ENCODE results near the gene CATSPERD.
A peak's percentile ranks its signal among the peaks of the same experiment; 100 is the strongest.

Gene CATSPERD

DNA sequence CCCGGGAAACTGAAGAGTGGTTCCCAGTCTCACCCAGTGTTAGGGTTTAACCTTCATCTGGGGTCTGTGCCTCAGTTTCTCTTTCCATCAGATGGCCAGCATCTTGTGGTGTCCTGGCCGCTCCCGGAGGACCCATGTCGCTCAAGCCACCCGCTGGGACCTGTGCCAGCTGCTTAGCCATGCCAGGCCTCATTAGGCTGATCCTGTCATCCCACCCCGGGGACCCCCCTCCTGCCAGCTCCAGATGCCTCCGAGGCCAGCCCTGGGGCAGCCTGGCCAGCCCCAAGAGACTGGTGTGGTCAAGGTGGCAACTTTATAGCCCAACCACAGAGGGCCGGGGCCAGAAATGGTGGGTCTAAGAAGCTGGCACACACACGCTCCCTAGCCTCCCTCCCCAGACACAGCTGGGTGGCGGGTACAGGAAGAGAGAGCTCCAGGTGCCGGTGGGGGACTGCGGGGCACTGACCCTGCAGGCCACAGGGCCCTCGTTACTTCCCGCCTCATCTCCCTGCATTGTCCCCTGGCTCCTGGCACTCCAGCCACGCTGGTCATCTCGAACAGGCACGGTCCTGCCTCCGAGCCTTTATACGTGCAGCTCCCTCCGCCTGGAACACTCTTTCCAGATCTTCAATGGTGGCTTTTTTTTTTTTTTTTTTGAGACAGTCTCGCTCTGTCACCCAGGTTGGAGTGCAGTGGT, 87.8 kb downstream of the CATSPERD start:
- no peak for DNase-seq

DNA sequence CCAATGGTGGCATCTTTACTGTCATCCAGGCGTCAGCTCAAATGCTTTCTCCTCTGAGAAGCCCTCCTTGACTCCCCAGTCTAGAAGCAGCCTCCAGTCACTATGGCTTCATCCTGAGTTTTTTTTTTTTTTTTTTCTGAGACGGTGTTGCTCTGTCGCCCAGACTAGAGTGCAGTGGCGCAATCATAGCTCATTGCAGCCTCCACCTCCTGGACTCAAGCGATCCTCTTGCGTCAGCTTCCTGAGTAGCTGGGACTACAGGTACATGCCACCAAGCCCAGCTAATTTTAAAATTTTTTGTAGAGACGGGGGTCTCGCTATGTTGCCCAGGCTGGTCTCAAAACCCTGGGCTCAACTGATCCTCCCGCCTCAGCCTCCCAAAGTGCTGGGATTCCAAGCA, 88.6 kb downstream of the CATSPERD start:
- DNase-seq: no peak

DNA sequence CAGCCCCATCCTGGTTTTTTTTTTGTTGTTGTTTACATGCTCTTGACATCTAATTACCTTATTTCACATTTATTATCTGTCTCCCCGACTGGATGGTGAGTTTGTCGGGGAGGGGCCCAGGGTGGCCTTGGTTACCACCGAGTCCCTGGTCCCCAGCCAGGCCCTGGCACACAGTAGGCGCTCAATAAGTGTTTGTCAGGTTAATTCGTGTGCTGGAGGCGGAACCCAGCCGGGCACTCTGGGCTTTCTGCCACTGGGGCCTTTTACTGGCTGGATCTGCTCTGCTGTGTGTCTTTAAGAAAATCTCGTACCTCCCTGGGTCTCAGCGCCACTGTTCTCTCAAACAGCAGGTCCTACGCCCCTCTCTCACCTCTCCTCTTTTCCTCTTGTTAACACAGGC, 89.0 kb downstream of the CATSPERD start:
- DNase-seq: no peak

DNA sequence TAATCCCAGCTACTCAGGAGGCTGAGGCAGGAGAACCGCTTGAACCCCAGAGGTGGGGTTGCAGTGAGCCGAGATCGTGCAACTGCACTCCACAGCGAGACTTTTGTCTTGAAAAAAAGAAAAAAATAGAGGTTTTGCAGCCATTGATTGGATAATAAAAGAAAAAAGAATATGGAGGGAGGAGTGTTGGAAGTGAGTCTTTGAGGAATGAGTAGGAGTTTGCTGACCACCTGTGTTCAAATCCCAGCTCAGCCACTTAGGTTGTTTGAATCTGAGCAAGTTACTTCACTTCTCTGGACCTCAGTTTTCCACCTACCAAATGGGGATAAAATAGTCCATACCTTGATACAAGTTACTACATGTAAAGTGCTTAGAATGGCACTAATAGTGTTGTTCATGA, 90.7 kb downstream of the CATSPERD start:
- DNase-seq: no peak

DNA sequence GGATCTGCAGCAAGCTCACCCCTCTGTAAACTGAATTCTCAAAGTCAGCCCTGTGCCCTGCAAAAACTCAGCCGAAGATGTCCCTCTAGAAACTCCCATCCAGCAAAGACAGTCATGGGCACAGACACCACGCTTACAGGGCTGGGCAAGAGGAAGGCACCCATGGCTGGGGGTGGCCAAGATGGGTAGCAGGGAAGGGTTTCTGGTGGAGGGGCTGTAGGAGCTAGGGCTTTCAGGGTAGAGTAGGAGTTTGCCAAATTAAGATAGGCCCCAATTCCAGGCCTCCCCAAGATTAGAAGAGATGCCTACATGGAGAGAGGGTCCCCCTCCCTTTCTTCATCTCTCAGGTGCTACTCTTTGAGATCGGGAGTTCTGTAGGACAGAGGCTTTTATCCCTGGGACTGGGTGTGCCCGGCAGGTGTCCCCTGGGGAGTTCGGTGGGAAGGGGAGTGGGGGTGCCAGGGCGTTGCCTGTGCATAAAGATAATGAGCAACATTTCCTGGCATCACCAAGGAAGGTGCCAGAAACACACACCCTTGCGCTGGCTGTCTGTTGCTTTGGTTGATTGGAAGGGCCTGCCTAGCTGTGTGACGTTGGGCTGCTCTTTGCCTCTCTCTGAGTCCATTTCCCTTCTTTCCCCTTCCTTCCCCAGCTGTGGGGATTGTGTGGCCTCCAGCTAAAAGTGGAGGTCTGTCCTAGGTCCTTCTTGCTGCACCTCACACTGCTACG, 93.8 kb downstream of the CATSPERD start:
- no peak for DNase-seq

DNA sequence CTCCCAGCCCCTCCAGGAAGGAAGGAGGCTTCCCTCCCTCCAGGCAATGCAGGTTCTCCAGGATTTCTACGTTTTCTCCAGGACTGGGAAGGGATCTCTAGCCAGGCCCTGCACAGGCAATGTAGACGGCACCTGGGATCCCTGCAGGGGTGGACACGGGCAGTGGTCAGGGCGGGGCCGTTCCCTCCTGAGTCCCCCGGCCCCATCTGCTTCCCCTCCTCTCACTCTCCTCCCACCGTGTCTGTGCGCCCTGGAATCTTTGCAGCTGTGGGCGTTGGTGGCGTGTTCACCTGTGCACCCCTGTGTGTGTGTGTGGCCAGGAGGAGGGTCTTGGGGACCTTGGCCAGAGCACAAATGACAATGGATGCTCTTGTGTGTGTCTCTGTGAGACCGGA, 94.4 kb downstream of the CATSPERD start:
- DNase-seq: no peak

DNA sequence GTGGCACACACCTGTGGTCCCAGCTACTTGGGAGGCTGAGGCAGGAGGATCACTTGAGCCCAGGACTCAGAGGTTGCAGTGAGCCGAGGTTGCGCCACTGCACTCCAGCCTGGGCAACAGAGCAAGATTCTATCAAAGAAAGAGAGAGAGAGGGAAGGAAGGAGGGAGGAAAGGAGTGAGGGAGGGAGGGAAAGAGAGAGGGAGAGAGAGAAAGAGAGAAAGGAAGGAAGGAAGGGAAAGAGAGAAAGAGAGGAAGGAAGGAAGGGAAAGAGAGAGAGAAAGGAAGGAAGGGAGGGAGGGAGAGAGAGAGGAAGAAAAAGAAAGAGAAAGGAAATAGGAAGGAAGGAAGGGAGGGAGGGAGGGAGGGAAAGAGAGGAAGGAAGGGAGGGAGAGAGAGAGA, 96.8 kb downstream of the CATSPERD start:
- DNase-seq: no peak

DNA sequence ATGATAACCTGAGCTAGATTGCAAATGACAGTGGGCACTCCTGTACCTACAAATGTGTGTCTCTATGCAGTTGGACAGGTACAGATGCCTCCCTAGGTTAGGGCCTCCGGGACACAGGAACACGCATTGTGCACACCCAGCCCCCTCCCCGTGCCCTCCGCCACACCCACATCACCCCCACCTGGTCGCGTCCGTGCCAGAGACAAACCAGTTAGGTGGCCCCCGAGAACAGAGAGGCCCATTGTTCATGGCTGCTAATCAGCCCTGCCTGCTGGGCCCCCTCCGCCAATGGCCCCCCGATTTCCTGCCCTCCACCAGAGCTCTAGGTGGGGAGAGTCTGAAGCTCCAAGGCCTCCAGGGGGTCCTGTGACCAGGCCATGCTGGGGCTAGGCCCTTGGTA, 98.2 kb downstream of the CATSPERD start:
- no peak for DNase-seq

DNA sequence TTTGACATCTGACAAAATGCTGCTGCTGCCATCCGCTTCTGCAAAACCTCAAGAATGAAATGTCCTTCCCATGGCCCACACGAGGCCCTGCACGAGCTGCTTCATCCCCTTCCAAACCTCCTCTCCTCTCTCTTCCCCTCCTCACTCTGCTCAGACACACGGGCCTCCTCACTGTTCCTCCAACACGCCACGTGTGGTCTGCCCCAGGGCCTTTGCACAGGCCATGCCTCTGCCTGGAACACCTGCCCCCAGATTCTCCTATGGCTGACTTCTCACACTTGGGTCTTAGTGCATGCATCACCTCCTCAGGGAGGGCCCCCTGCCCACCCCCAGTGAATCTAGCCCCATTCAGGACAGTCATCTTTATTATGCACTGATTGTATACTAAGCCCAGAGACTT, 100.3 kb downstream of the CATSPERD start:
- no peak for DNase-seq

DNA sequence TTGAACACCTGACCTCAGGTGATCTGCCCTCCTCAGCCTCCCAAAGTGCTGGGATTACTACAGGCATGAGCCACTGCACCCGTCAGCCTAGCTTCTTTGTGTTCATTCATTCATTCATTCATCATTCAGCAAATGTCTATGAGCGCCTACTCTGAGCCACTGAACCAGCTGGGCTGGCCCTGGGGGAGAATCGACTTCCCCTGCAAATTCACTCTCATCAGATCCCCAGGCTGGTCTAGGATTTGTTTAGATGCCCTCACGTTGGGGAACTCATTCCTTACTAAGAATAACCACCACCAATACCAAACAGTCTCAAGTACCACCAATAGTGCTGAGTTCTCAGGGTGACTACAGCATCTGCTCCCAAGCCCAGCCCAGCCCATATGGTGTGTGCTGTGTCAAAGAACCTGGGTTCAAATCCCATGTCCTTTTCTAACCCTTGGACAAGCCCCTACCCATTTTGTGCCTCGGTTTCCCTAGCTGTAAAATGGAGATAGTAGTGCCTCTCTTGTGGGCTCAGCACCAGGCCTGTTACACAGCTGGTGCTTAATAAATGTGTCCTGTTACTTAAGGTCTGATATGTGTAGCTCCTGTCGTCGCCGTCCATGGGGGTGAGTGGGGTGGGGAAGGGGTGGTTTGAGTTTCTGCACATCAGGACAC, 101.2 kb downstream of the CATSPERD start:
- DNase-seq: no peak

DNA sequence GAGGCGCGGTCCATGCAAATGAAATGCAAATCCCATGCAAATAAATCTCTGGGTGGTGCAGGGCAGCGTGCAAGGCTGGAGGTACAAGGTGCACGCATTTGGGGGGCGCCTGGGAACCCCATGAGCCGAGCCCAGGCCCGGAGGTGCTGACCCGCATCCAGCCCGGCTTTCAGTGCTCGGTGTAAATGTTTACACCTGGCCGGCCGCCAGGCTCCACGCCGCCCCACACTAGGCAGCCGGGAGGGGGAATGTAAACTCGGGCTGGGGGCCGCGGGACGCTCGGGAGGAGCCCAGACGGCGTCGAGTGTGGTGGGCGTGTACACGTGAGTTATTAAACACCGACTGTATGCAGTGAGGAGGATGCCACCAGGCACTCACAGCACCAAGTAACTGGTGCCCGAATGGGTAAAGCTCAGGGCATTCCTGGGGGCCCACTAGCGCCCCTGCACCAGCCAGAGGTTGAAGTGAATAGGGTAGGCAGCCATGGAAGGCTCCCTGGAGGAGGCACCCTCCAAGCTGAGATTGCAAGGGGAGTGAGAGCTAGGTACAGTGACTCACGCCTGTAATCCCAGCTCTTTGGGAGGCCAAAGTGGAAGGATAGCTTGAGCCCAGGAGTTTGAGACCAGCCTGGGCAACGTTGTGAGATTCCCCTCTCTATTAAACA, 101.9 kb downstream of the CATSPERD start:
- DNase-seq: no peak

DNA sequence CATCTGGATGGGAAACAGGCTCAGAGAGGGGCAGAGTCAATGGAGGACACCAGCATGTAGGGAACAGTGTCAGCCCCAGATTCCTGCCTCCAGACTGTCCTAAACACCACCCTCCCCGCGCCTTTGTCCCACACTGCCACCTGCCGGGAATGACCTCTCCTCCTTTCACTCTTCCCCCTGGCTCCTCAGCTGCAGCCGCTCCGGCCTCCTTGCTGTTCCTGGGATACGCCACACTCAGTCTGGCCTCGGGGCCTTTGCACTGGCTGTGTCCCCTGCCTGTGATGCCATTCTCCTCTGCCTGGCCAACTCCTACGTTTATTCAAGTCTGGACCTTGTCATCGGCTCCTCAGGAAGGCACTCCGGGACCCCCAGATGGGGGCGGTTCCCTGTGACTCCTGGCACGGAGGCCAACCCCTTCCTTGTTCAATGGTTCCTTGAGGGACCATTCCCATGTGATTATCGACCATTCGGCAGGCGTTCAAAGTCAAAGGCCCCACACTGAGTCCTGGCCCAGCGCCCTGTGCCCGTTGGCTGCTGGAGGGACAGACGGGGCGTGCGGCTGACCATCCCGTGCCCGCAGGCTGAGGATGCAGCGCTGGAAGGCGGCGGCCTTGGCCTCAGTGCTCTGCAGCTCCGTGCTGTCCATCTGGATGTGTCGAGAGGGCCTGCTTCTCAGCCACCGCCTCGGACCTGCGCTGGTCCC, 103.3 kb downstream of the CATSPERD start:
- no peak for DNase-seq

DNA sequence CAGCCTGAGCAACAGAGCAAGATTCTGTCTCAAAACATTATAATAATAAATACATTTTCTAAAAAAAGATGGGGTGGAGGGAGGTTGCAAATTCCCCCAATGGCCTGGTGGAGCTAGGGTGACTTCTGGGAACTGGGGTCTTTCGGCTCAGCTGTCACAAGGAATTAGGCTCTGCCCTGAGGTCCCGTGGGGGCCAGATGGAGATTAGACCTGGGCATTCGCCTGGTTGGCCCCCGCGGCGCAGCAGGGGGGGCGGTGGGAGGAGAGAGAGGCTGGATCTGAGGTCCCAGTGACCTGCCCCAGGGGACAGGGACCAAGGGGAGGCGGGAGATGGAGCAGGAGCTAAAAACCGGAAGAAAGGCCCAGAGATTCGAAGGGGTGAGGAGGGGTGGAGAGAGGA, 104.3 kb downstream of the CATSPERD start:
- DNase-seq: no peak

DNA sequence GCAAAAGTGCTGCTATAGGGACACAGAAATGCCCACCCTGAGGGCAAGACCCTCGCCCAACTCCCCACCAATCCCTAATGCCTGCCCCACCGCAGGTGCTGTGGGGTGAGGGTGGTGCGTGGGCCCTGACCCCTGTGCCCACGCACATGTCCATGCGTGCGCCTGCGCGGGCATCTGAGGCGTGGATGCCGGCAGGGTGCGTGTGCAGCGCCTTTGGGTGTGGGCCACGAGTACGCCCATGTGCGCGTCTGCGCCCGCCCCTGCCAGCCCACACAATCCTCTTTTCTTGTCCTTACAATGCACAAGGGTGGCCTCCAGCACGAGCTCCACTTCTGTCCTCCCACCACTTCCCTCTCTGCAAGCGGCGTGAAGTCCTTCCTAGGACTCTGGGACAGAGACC, 104.7 kb downstream of the CATSPERD start:
- DNase-seq: no peak

DNA sequence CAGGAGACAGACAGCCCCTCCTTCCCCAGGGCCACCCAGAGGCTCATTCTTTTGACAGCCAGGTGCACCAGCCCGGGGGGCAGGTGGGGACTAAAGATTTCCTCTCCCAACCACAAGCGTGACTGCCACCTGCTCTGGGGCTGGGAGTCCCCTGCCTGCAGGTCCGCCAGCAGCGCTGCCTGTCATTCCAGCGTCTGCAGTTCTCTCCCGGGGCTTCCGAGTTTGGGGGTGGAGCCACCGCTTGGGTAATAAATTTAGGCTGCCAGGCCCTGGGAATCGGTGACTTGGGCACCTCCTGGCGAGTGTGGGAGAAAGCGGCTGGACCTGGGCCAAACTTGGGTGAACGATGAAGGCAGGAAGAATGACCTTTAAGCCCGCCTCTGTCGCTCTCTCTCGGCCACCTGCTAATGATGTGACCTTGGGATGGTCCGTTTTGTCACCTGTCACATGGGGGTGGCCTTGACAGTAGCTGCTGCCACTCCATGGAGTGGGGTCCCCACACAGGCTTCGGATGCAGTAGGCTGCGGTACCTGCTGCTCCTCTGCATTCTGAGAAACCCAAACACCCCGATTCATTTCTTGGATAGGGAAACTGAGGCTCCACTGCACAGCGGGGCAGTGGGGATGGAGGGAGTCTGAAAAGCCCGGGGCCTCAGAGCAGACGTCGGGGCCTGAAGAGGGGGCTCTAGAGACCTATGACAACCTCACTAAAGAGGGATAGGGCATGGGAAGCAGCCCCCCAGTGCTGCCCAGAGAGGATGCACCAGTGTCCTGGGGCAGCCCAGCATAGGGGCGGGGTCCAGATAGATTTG, 106.3 kb downstream of the CATSPERD start:
- DNase-seq: no peak

DNA sequence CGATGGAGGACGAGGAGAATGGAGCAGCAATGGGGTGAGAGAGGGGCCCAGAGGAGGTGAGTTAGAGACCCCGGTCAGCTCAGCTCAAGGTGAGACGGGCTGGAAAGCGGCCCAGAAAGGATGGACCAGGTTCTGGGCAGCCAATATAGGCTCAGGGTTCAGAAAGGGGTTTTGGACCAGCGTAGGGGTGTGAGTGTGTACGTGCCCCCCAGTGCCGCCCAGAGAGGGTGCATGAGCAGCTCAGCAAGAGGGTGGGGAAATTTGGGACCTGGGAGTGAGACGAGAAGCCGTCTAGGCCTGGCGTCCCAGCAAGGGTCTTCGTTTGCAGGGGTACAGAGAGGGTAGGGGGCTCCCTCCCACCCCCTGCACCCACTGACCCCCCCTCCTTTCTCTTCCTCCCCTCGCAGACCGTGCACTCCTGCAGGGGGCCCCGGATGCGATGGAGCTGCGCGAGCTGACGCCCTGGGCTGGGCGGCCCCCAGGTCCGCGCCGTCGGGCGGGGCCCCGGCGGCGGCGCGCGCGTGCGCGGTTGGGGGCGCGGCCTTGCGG, 107.0 kb downstream of the CATSPERD start:
- no peak for DNase-seq

DNA sequence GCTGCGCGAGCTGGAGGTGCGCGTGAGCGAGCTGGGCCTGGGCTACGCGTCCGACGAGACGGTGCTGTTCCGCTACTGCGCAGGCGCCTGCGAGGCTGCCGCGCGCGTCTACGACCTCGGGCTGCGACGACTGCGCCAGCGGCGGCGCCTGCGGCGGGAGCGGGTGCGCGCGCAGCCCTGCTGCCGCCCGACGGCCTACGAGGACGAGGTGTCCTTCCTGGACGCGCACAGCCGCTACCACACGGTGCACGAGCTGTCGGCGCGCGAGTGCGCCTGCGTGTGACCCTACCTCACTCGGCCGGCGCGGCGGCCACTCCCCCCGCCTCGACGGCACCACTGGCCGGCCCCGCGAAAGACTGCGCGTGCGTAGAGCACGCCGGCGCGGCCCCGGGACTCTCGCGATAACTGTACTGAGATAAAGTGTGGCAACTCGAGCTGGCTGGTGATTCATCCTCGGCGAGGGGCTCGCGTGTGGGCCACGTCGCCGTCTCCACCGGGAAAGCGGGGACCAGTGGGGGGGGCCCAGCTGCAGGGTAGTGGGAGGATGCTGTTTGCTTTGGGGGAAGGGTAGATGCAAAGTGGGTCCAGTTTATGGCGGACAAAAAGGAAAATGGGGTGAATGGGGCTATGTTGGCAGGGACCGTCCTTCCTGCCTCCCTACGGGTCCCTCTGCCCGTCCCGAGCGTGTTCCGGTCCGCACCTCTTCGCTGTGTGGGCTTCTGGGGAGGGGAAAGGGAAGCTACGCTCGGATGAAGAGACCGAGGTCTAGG, 107.6 kb downstream of the CATSPERD start:
- peak; percentile 95 to 97 for DNase-seq
